CD4-positive, alpha-beta T cell treated with Interleukin-15 for 1 hour (primary cell): Measurements from ENCODE around the gene SERPINI1.
"Not testable (repeated sequence)": the region's sequence is repeated elsewhere in the genome, so short reads cannot be mapped to it uniquely, and the experiment has no call there.

Source experiments
- DNase-seq: peaks from one replicate; pipeline ENCODE4 v3.0.0-alpha.2; 2020

The SERPINI1 gene

DNA sequence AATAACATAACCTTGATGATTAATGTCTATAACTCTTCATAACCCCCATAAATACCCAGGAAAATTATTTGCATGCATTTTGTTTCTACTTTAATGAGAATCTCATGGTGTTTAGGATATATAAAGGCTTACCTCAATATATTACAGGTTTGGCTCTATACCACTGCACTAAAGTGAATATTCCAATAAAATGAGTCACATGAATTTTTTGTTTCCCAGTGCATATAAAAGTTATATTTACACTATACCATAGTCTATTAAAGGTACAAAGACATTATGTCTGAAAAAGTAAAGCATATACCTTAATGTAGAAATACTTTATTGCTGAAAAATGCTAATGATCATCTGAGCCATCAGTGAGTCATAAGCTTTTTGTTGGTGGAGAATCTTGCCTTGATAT lies 74.7 kb downstream of the SERPINI1 start:
- DNase-seq, result no peak

DNA sequence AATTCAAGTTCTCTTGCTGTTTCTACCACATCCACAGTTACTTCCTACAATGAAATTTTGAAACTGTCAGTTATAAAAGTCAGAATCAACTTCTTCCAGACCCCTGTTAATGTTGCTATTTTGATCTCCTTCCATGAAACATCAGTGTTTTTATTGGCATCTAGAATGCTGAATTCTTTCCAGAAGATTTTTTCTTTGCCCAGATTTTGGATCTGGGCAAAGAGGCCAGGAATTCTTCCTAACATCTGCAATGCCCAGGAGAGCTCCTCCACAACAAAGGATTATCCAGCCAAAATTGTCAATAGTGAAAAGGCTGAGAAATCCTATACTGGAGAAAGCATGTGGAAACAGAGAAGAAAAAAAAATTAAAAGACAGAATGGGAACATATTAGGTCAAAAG lies 75.5 kb downstream of the SERPINI1 start:
- DNase-seq, result no peak

DNA sequence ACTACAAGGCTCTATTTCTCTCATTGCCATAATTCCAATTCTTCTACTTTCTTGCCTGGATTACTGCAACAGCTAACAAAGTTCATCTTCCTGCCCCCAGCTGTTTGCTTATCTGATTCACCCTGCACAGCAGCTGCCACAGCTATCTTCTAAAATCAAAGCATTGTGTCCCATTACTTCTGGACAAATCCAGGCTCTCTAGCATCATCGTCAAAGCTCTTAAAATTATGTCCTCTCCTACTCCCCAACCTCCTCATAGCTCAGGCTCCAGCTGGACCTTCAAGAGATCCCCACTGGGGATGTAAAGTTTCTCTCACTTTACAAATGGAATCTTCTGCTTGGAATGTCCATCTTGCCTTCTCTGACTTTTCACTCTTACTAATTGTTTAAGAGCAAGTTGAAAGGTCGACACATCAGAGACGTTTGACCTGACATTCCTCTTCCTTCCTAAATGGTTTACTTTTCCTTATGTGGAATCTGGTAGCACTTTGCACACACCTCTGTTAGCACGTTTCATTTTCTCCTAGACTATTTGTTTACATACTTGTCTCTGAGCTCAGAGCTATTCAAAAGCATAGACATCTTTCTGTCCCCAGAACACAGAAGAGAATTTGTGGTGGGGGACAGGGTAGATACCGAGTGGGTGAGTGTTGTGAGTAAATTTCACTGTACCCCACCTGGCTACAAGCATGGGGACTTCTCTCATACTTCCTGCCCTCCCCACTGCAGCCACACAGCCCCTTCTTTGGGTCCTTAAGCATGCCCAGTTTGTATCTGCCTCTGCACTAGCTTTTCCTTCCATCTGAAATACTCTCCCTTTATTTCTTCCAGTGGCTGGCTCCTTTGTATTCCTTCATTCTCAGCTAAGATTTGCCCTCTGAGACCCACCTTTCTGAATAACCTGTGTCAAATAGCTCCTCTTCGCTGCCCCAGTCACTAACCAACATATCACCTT lies 77.9 kb downstream of the SERPINI1 start:
- no peak for DNase-seq

DNA sequence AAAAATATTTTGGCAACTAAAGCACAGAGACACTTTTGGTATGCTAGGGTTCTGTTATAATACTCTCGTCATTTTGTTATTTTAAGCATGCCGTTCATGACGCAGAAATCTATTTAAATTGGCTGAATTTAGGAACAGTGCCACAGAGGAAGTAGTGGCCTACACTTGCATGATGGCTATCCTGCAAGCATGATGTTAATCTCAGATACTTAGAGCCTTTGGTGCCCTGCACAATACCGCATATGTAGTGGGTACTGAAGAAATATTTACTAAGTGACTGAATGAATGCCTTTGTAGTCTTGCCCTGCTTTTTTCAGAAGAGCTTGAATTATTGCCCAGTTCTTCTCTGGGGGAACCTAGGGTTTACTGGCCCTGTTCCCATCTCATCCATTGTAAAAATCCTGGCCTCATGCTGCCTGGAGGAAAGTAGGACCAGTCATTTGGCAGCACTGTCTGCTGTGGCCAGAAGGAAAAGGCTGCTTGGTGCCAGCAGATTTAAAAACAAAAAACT lies 79.0 kb downstream of the SERPINI1 start:
- no peak for DNase-seq

DNA sequence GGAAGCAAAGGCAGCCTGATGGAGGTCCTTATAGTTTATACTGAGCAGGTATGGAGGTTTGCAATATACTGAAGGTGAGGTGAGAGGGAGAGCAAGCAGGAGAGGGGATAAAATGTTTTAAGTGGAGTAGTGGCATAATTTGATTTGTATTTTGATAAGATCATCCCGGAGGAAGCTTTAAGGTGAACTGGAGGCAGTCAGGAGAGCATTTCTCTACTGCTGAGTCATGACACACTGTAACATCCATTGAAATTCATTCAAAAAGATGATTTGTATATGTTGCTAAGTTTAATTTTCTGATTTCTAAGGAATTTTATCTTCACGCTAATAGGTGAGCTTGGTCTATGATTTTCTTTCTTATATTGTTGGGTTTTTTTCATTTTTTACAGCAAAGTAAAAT lies 81.4 kb downstream of the SERPINI1 start:
- DNase-seq, result no peak

DNA sequence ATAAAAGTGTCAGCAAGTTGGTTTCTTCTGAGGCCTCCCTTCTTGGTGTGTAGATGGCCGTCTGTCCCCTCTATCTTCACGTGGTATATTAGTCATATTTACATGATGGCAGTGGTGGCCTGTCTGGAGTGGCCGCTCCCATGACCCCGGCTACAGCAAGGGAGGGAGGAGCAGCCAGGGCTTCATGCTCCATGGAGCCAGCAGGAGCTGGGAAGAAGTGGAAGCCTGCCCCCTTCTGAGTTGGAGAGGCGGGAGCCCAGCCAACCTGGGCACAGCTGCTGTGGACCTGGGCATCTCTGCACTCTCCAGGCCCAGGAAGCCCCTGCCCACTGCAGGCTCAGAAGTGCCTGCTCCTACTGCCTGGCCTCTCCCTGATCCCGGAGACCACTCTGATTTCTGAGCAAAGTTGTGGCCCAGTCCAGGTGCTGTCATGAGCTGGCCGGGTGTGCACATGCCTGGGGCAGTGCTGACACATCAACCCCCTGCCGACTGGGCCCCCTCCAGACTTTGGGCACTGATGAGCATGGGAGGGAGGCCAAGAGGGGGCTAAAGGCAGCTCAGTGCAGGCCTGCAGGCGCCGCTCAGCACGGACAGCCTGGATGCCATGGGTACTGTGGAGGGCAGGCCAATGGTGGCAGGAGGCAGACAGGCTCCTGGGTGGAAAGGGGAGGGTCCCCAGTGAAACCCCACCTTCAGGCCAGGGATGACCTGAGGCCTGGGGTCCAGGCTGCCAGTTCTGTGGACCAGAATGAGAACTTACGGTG lies 84.8 kb downstream of the SERPINI1 start:
- DNase-seq, result no peak

DNA sequence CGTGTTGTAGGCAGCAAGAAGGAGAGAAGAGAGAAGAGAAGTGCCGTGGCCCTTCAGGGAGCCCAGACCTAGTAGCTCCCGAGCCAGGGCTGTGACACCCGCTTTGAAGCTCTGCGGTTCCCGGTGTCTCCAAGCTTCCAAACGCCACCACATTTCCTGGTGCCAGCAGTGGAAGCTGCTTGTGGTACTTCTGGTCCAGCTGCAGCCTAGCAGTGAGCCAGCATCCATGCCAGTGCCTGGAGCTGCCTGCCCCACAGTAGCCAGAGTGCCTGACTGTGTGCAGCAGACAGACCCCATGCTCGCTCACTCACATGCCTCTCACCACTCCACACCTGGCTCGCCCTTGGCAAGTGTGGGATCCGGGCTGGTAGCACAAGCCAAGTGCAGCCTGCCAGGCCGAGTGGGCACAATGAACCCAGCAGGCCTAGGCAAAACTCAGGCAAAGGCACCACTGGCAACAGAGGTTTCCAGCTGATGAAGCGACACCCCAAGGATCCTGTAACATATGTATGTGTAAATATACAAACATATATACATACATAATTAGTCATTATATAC lies 85.8 kb downstream of the SERPINI1 start:
- DNase-seq, result no peak

DNA sequence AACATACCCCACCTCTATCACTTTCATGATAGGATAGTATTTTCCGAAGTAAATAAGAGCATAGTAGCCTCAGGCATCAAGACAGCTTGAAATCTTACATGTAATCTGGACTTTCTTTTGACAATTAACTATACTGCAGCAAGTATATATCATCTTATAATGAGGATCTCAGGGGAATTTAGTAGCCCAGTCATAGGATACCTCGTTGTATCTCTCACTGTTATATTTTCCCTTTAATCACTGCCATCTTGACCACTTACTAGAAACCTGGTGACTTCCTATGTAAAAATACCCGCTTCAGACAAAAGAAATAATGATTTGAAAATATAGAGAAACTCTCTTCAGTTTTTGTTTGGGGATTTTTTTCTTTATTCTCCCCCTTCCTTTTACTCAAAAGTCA lies 88.2 kb downstream of the SERPINI1 start:
- no peak for DNase-seq

DNA sequence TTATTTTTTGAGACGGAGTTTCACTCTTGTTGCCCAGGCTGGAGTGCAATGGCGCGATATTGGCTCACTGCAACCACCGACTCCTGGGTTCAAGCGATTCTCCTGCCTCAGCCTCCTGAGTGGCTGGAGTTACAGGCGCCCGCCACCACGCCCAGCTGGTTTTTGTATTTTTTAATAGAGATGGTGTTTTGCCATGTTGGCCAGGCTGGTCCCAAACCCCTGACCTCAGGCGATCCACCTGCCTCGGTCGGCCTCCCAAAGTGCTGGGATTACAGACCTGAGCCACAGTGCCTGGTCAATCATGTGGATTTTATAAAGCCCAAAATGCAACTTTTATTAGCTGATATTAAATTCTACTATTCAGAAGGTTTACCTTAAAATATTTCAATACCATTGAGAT lies 92.1 kb downstream of the SERPINI1 start:
- not testable (repeated sequence) for DNase-seq

DNA sequence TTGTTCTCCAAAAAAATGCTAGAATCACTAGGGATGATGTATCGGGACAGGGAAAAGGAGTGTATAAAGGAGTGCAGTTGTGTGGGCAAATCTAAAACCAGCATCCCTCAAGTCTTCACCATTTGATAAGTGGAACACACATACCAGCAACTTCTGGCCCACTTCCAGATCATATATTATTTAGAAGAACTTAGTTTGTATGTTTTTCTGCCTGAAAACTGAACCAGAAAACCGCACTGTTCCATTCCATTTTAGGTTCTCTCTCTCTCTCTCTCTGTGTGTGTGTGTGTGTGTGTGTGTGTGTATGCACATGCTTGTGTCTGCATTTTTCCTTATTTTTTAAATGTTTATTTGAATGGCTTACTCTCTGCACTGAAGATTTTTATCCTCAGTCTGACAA lies 93.5 kb downstream of the SERPINI1 start:
- no peak for DNase-seq

DNA sequence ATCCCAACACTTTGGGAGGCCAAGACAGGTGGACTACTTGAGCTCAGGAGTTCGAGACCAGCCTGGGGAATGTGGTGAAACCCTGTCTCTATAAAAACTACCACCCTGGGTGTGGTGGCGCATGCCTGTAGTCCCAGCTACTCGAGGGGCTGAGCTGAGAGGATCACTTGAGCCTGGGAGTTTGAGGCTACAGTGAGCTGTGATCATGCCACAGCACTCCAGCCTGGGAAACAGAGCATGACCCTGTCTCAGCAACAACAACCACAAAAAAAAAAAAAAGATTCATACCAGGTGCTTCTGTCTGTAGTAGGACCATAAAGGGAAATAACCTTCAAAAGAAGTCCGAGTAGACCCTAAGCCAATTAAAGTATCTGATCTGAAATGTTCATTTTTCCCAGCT lies 94.5 kb downstream of the SERPINI1 start:
- DNase-seq, result no peak

DNA sequence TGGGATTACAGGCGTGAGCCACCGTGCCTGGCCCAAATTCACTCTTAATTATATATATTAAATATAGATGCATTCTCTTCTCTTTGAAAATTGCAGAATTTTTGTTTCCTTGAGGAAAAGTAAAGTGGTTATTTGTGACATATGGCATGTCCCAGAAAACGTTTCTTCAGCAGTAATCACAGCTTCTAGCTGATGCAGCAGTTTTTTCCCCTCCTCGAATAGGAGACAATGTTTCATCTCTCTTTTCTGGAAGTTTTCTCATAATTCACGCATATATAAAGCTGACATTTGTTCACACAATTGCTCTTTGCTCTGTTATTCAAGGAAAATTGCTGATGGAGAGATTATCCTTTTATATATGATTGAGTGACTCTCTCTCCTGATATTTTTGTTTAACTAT lies 99.8 kb downstream of the SERPINI1 start:
- DNase-seq, result no peak

DNA sequence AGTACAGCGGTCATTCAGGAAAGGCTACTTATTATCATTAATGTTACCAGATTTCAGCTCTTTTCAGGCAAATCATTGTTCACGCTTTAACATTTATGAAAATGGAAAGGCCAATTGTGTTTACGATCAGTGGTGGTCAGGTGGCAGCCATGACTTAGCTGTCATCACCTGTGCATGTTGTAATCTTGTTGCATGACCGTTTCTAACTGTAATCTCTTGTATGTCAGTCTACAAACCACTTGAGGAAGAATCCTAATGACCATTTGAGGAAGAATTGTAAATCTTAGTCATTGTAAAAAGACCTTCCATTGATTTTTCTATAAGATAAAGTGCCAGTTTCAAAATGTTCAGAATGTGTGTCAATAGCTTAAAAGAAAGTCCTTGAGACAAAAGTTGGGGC lies 100.4 kb downstream of the SERPINI1 start:
- no peak for DNase-seq

DNA sequence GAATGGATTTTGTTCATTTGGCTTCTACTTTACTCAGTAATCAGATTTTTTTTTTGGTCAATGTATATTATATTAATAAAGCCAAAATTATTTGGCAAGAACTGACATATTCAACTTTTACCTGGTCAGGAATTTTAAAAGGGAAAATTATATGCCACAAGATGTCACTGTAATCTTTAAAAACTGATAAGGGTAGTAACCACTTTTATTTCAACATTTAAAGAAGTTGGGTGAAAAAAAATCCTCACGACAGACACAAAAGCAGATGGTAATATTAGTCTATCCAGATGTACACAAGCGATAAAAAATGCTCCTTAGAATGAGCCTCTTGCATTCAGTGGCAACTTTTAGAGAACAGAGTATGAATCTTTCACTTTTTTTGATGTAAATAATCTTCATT lies 101.9 kb downstream of the SERPINI1 start:
- DNase-seq, result no peak

DNA sequence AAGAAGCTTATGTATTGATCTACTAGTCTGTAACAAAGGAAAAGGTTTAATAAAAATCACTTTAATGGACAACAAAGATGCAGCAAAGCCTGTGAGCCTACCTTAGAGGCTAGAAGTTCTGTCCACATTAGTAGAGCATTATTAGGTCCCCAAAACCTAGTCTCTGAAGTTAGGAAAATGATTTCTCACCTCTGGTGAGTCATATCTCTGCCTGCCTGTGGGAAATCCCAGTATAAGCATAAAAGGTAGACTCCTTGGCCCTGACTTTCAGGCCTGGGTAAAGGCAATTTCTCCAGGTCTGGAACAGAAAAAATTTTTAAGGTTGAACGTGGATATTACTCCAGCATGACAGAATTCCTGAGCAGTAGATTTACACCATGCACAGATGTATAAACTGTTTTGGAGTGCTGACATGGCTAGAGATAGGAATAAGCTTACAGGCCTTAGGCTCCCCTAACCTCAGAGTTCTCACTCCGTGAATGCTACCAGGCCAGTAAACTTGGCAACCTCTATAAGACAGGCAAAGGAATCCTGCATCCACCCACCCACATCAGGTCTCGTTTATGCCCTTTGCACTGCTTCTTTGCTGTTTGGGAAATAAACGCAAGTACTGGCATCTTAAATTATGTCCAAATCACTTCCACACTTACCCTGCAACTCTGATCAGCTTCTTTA lies 104.1 kb downstream of the SERPINI1 start:
- DNase-seq, result no peak

DNA sequence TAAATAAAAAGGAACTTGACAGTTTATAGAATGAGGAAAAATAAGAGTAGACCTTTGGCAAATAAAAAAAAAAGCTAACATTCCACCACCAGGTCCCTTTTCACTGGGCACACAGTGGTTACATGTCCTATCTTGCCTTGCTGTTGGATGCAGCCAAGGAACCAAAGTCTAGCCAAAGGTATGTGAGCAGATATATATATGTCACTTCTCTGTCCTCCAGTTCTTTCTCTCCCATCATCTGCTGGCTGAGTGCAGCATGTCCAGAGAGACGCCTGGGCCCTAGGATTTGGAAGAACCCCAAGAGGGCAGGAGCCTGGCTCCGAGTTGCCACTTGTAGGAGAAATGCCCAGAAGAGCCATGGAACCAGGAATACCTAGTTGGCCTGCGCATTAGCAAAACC lies 104.7 kb downstream of the SERPINI1 start:
- DNase-seq, result no peak

DNA sequence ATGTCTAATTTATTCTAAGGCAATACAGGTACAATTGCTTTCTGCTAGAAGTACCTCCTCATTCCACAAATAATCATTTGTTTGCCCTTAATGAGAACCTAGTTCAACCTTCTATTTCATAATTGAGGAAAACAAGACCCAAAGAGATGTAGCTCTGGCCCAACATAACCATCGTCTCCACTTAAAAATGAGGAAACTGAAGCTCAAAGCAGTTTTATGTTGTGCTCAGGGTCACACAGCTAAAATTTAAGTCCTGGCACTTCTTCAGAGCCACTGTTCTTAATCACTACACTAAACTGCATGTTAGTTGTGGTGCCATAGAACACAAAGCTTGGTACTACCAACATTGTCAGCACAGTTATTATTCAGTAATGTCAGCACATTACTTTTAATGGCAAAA lies 108.0 kb downstream of the SERPINI1 start:
- DNase-seq, result no peak

DNA sequence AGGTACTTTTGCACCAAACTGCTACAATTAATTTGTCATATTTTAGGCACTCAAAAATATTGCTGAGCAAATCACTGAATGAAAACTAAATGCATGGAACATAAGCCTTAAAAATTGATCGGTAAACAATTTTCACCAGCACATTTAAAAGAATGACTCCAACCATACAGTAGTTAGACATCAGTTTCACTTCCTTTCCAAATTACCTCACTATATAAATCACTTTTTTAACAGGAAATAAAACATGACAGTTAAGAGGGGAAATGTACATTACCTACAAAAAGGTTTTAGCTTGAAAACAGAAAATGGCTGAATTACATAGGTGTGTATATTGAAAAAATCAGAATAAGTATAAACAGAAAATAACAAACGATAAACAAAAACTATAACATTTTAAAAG lies 108.4 kb downstream of the SERPINI1 start:
- DNase-seq, result no peak

DNA sequence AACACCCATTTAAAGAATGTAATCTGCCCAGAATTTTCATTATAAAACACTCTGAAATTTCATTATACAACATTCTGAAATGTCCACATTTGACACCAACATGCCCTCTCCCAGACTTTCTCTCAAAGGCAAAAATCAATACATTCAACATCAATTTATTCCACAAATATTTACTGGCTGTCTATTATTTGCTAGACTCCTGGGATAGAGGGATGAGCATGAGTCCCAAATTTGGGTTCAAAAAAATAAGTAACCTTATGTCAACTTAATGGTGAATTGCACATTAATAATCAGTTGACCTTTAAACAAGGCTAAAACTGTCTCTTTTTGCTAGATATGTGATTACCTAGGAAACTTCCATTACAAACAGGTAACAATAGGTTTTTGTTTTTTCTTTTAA lies 109.0 kb downstream of the SERPINI1 start:
- DNase-seq, result no peak

DNA sequence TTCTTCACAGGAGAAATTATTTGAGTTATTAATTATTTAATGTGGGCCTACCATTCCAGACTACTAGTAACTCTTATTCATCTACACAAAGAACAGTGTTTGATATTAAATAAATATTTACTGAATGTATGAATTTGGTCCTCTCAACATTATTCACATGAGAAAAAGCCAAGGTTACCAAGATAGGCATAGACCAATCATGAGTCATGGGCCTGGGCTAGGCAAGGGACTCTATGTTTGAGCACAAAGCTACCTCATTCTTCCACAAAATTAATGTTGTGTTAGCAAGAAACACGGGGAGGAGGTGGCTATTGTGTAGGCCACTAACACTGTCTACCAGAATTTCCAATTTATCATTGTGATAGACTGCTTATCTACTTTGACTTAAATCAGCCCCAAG lies 115.7 kb downstream of the SERPINI1 start:
- no peak for DNase-seq

DNA sequence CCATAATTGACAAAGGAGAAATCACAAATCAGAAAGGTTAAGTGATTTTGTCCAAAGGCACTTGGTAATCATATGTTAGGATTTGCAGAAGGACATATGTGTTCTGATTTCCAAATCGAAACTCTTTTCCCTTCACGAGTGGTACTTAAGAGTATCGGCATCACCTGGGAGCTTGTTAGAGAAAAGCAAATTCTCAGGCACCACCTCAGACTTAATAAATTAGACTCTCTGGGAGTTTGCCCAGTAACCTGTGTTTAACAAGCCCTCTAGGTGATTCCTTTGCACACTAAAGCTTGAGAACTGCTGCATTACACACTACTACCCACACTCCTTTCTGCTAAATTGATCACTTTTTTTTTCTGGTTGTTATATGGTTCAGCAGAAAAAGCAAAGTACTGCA lies 116.2 kb downstream of the SERPINI1 start:
- no peak for DNase-seq

DNA sequence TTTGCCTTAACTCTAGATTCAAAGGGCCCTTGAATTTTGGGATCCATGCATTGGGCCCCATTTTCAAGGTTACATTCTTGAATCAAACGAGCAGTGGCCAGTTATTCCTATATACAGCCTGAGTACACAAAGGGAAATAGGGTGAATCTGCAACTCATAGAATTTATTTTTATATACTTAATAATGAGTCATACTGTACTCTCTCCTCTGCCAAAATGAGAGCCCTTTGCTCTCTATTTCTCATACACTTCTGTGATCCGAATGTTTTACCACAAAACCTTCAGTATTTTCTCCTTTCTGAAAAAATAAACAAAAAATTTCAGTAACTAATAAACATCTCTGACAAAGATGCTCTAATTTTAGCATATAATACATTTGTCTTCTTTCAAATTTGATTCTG lies 116.7 kb downstream of the SERPINI1 start:
- DNase-seq, result no peak

DNA sequence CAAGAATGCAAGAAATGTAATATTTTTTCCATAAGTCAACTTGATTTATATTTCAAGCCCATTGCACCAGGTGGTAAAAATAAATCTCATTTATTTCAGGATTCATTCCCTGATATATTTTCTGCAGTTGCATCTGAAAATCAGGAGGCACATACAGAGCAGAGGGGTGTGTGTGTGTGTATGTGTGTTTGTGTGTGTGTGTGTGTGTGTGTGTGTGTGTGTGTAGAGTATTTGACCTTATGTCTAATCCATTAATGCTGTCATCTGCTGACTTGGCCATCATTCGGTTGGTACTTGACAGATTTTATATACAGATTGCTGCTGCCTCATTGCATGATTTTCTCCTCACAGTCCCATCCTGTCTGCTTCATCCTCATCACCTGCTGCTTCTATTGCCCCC lies 118.5 kb downstream of the SERPINI1 start:
- no peak for DNase-seq
